Measurements from ENCODE around the gene ABCA1.

Gene ABCA1

DNA sequence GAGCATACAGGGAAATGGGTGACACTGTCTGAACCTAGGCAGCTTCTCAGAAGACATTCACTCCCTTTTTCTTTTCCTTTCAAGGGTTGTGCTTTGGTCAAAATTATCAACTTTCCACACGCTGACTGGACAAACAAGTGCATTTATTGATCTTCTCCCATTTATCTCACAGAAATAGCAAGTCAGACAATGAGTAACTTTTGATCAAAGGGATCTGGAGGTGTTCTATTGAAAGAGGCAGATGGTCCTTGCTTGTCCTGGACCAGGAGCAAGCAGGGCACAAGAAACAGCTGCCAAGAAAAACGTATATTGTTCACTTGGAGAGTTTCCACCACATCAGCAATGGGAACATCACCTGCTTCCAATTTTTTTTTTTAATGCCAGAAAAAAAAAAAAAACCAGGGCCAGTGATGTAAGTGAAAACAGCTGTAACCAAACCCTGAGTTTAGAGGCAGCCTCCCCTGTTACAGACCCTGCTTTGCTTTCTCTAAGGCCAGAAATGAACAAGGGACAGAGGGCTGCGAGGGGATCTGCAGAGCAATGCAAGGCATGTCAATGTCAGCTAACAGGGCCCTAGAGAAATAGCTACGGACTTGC is 84.2 kb downstream of the ABCA1 start:
- Histone ChIP-seq H2AFZ (no peak overlapping the region), H3K36me3 (ENCODE audit: control insufficient read depth, insufficient read depth, low read length) (no peaks in the 10 kb centered on the region), H3K9ac (no peak overlapping the region), H3K9me3 (ENCODE audit: control insufficient read depth, low read length) (no peaks in the 10 kb centered on the region), H3K27ac (no peak overlapping the region), H3K4me1 (no peaks in the 10 kb centered on the region), H3K4me2 (ENCODE audit: low read length) (no peak overlapping the region), H3K4me3 (ENCODE audit: low read depth, low read length) (no peak overlapping the region), H3K79me2 (no peaks in the 10 kb centered on the region), H3K27me3 (ENCODE audit: control insufficient read depth, insufficient read depth, low read length) (no peaks in the 10 kb centered on the region)
- TF ChIP-seq, protein P1, sequence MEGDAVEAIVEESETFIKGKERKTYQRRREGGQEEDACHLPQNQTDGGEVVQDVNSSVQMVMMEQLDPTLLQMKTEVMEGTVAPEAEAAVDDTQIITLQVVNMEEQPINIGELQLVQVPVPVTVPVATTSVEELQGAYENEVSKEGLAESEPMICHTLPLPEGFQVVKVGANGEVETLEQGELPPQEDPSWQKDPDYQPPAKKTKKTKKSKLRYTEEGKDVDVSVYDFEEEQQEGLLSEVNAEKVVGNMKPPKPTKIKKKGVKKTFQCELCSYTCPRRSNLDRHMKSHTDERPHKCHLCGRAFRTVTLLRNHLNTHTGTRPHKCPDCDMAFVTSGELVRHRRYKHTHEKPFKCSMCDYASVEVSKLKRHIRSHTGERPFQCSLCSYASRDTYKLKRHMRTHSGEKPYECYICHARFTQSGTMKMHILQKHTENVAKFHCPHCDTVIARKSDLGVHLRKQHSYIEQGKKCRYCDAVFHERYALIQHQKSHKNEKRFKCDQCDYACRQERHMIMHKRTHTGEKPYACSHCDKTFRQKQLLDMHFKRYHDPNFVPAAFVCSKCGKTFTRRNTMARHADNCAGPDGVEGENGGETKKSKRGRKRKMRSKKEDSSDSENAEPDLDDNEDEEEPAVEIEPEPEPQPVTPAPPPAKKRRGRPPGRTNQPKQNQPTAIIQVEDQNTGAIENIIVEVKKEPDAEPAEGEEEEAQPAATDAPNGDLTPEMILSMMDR (IDR thresholded peaks at IDR 0.05): no peak

DNA sequence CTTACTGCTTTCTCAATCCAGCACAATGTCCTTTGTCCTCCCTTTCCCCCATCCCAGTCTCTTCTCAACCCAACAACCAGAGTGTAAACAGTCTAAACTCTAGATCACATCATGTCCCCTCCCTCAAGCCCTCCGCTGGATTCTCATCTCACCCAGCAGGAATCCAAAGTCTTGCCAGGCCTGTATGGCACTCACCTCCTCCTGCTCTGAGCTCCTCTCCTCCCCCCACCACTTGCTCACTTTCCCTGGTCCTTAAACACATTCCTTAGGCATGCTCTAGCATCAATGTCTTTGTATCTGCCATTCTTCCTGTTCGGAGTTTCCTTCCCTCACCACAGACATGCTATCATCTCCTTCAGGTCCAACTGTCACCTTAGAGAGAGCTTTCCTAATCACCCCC is 85.3 kb downstream of the ABCA1 start:
- H3K27ac ChIP-seq: no peak overlapping the region

DNA sequence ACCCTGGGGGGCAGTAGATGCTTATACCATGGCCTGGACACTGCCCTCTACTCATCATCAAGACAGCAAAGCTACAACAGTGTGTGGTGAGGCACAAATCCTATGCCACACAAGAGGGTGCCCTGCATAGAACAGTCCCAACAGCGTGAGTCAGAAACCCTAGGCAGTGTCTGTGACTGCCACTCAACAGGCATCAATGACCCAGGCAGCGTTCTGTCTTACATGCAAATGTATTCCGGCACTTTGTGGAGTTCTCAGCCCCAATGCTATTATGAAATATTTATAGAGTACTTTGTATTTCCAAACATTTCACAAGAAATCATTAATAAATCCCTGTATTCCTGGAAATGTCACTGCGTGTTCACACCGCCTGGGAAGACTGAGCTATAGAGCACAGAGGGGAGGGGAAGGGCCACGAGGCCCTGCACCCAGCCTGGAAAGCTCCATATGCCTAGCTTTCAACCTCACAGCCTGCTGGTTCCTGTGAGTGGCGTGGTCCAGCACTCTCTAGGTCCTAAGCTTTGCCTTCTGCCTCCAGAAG is 86.3 kb downstream of the ABCA1 start:
- TF ChIP-seq, protein P1 (IDR thresholded peaks at IDR 0.05): no peak
- no peak overlapping the region for H3K27ac ChIP-seq
- no peak overlapping the region for H3K4me2 ChIP-seq (ENCODE audit: low read length)
- no peaks in the 10 kb centered on the region for H3K4me1 ChIP-seq
- no peaks in the 10 kb centered on the region for H3K36me3 ChIP-seq (ENCODE audit: control insufficient read depth, insufficient read depth, low read length)
- no peaks in the 10 kb centered on the region for H3K9me3 ChIP-seq (ENCODE audit: control insufficient read depth, low read length)
- H3K27me3 ChIP-seq (ENCODE audit: control insufficient read depth, insufficient read depth, low read length): no peaks in the 10 kb centered on the region
- no peaks in the 10 kb centered on the region for H3K79me2 ChIP-seq
- H3K4me3 ChIP-seq (ENCODE audit: low read depth, low read length): no peak overlapping the region
- H2AFZ ChIP-seq: no peak overlapping the region
- H3K9ac ChIP-seq: no peak overlapping the region

More for the DNA sequence above, 85.3 kb downstream of the ABCA1 start:
- H3K36me3 ChIP-seq (ENCODE audit: control insufficient read depth, insufficient read depth, low read length): no peaks in the 10 kb centered on the region
- H3K4me3 ChIP-seq (ENCODE audit: low read depth, low read length): no peak overlapping the region
- no peaks in the 10 kb centered on the region for H3K27me3 ChIP-seq (ENCODE audit: control insufficient read depth, insufficient read depth, low read length)
- TF ChIP-seq, protein P1 (IDR thresholded peaks at IDR 0.05): no peak
- no peaks in the 10 kb centered on the region for H3K79me2 ChIP-seq
- no peak overlapping the region for H3K4me2 ChIP-seq (ENCODE audit: low read length)
- no peaks in the 10 kb centered on the region for H3K9me3 ChIP-seq (ENCODE audit: control insufficient read depth, low read length)
- H3K4me1 ChIP-seq: no peaks in the 10 kb centered on the region
- no peak overlapping the region for H3K9ac ChIP-seq
- no peak overlapping the region for H2AFZ ChIP-seq

DNA sequence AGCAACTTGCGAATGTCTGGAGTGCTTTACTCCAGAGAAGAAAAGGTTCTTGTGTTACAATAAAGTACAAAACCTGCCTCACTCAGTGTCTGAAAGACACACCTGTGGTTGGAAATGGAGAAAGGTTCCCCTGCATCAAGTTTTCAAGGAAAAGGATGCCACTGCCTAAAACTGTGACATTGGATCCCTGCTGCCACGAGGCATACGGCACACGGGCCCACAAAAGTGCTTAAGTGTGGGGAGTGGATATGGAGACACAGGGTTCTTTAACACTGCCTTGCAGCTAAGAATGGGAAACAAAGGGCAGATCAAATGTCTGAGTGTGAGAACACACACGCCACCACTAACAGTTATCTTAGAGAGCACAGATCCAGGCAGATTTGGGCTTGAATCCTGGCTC is 89.0 kb downstream of the ABCA1 start:
- TF ChIP-seq, protein P1 (IDR thresholded peaks at IDR 0.05): no peak
- no peaks in the 10 kb centered on the region for H3K27me3 ChIP-seq (ENCODE audit: control insufficient read depth, insufficient read depth, low read length)
- no peaks in the 10 kb centered on the region for H3K4me1 ChIP-seq
- no peak overlapping the region for H3K4me2 ChIP-seq (ENCODE audit: low read length)
- H3K9ac ChIP-seq: no peak overlapping the region
- no peaks in the 10 kb centered on the region for H3K79me2 ChIP-seq
- H2AFZ ChIP-seq: no peak overlapping the region
- H3K36me3 ChIP-seq (ENCODE audit: control insufficient read depth, insufficient read depth, low read length): no peaks in the 10 kb centered on the region
- no peaks in the 10 kb centered on the region for H3K9me3 ChIP-seq (ENCODE audit: control insufficient read depth, low read length)
- H3K4me3 ChIP-seq (ENCODE audit: low read depth, low read length): no peak overlapping the region
- no peak overlapping the region for H3K27ac ChIP-seq

DNA sequence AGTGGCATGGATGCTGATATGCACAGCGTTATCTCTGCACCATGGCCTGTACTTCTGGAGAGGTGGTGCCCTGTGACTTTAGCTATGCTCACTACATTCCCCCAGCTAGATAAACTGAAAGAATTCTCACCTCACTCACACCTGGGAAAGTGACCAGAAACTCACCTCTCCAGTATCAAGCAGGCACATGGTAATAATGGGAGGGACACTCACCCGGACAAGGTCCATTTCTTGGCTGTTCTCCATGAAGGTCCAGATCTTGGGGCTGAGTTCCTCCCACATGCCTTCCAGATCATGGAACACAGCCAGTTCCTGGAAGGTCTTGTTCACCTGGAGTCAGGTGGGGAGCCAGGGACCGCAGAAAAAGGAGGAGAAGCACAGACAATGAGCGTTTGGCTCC is 91.2 kb downstream of the ABCA1 start:
- Histone ChIP-seq H3K4me3 (ENCODE audit: low read depth, low read length) (no peak overlapping the region), H3K9ac (no peak overlapping the region), H2AFZ (no peak overlapping the region), H3K9me3 (ENCODE audit: control insufficient read depth, low read length) (no peaks in the 10 kb centered on the region), H3K27ac (no peak overlapping the region), H3K4me2 (ENCODE audit: low read length) (no peak overlapping the region), H3K27me3 (ENCODE audit: control insufficient read depth, insufficient read depth, low read length) (no peaks in the 10 kb centered on the region), H3K79me2 (no peaks in the 10 kb centered on the region), H3K4me1 (no peaks in the 10 kb centered on the region), H3K36me3 (ENCODE audit: control insufficient read depth, insufficient read depth, low read length) (no peaks in the 10 kb centered on the region)
- TF ChIP-seq, protein P1 (IDR thresholded peaks at IDR 0.05): no peak
